ENCODE results near the gene MYO9B.

GRCh38 chr19:17197666-17198065 is 122.1 kb downstream of the MYO9B start:
- TF ChIP-seq ZFX (IDR thresholded peaks at IDR 0.05) (no peak), CTCF (IDR thresholded peaks at IDR 0.05 in 2 of 3, conservative IDR thresholded peaks at IDR 0.05 in 1 of 3; ENCODE audit: borderline replicate concordance in 1 of 3, insufficient read depth in 1 of 3, low read depth in 2 of 3, low read length in 2 of 3) (no peak), JUND (IDR thresholded peaks at IDR 0.05) (no peak), POLR2A (IDR thresholded peaks at IDR 0.05; ENCODE audit: borderline replicate concordance, extremely low read depth, insufficient read depth, insufficient read length) (no peak), TCF7L2 (IDR thresholded peaks at IDR 0.05; ENCODE audit: borderline replicate concordance, extremely low read depth, insufficient read depth, insufficient read length) (no peak), POLR2AphosphoS5 (IDR thresholded peaks at IDR 0.05; ENCODE audit: low read depth, low read length) (no peak), ZNF274 (IDR thresholded peaks at IDR 0.05; ENCODE audit: low read depth, low read length) (no peak), EZH2 (IDR thresholded peaks at IDR 0.05) (no peak), SP1 (IDR thresholded peaks at IDR 0.05; ENCODE audit: low read depth) (no peak), REST (IDR thresholded peaks at IDR 0.05; ENCODE audit: low read depth) (no peak), CEBPB (IDR thresholded peaks at IDR 0.05; ENCODE audit: low read depth) (no peak)

Data from HCT116 (cell line).